ENCODE results near the gene NDOR1.

NDOR1 gene

DNA sequence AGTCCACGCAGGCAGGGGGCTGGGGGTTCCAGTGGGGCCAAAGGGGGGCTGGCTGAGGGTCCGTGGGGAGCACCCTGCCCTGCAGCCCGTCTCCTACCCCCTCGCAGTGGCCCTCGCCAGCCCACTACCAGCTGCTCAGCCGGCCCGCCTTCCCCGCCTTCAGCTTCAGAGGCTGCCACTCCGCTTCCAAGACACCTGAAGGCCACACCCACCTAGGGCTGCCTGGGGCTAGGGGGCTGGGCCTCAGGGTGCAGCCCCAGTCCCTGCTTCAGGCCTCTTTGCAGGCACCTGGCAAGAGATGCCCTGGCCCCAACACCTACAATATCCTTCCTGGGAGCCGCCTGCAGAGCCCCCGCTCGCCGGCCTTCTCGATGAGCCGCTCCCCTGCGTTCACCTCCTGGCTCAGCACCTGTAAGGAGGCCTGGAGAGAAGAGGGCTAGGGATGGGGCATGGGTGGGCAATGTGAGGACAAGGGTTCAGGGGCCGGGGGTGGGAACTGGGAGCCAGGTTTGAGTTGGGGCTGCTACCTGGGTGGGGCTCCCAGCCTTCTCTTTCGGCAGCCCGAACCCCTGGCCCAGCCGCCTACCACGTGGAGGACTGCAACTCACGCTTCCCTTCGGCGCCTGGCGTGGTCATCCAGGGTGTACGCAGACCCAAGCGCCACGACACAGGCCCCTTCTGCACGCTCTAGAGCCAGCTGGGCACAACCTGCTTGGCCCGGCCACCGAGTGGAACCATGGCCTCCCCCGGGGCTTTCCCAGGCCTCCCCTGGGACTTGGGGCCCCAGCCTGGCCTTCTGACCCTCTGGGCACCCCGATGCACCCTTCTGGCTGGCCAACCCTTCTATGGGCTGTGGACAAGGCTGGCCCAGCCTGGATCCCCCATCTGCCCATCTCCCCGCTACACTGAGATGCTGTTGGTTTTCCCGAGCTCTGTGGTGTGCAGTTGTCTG, 47.3 kb downstream of the NDOR1 start:
- peak overlapping the region; percentile 93 for H3K9ac ChIP-seq (ENCODE audit: low read length)
- H3K27me3 ChIP-seq (ENCODE audit: low read depth, low read length): no peaks in the 10 kb centered on the region
- peaks cover 33% of the 10 kb centered on the region for H3K4me1 ChIP-seq (ENCODE audit: low read length)
- H3K9me3 ChIP-seq (ENCODE audit: insufficient read depth, low read length): no peaks in the 10 kb centered on the region
- H3K4me3 ChIP-seq (ENCODE audit: low read length): peak overlapping the region; percentile 88
- 0 out of 2 replicates have a peak, but pooled peaks cover 6% of the 10 kb centered on the region for H4K20me1 ChIP-seq (ENCODE audit: insufficient read depth, low read length)
- peak overlapping the region; percentile 58 for H3K27ac ChIP-seq (ENCODE audit: low read length)
- H3K36me3 ChIP-seq (replicated peaks; ENCODE audit: low read depth, low read length): peaks cover 6% of the 10 kb centered on the region
- H3K4me2 ChIP-seq (ENCODE audit: low read length): peak overlapping the region; percentile 91
- H3K79me2 ChIP-seq (ENCODE audit: low read length): peaks cover 27% of the 10 kb centered on the region
- no peak overlapping the region for H2AFZ ChIP-seq (ENCODE audit: low read depth, low read length)
- no peak for TF ChIP-seq EZH2phosphoT487 (IDR thresholded peaks at IDR 0.05; ENCODE audit: low read depth)
- TF ChIP-seq, protein P1, sequence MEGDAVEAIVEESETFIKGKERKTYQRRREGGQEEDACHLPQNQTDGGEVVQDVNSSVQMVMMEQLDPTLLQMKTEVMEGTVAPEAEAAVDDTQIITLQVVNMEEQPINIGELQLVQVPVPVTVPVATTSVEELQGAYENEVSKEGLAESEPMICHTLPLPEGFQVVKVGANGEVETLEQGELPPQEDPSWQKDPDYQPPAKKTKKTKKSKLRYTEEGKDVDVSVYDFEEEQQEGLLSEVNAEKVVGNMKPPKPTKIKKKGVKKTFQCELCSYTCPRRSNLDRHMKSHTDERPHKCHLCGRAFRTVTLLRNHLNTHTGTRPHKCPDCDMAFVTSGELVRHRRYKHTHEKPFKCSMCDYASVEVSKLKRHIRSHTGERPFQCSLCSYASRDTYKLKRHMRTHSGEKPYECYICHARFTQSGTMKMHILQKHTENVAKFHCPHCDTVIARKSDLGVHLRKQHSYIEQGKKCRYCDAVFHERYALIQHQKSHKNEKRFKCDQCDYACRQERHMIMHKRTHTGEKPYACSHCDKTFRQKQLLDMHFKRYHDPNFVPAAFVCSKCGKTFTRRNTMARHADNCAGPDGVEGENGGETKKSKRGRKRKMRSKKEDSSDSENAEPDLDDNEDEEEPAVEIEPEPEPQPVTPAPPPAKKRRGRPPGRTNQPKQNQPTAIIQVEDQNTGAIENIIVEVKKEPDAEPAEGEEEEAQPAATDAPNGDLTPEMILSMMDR (IDR thresholded peaks at IDR 0.05; ENCODE audit: low read depth, low read length): no peak

DNA sequence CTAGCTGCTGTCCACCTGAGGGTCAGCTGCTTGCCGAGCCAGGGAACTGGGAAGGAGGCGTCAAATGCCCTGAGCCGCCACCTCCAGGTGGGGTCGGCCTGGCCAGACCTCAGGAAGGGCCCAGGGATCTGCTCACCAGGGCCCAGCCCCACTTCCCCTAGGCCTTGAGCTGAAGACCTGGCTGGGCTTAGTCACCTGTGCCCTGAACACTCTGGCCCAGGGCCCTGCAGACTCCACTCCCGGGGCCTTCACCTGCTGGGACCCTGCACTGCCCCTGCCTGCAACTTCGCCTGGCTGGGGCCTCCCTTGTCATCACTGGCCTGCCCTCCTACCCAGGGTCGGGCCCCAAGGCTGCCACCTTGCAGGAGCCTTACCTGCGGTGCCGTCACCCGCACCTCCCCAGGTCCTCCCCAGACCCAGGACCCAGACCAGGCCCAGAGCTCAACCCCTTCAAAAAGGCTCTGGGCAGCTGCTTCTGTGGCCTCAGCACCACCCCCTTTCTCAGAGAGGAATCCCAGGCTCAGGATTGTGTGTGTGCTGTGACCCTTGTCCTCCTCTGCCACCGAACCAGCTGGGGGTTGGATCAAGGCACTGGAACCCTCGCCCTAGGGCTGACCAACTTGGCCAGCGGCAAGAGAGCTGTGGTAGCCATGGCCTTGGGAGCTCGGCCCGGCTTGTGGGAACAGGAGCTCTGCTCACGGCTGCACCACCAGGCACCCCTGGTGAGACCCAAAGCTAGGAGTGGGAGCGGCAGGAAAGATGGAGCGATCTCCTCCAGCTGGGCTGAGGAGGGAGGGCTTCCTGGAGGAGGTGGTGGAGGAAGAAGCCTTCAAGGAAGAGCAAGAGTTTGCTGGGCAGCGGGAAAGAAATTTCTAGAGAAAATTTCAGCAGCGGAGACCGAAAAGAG, 48.5 kb downstream of the NDOR1 start:
- Histone ChIP-seq H3K27ac (ENCODE audit: low read length) (peak overlapping the region; percentile 58), H4K20me1 (ENCODE audit: insufficient read depth, low read length) (0 out of 2 replicates have a peak, but pooled peaks cover 6% of the 10 kb centered on the region), H3K79me2 (ENCODE audit: low read length) (peaks cover 31% of the 10 kb centered on the region), H3K36me3 (replicated peaks; ENCODE audit: low read depth, low read length) (peaks cover 10% of the 10 kb centered on the region), H3K4me2 (ENCODE audit: low read length) (peak overlapping the region; percentile 91), H3K27me3 (ENCODE audit: low read depth, low read length) (no peaks in the 10 kb centered on the region), H3K9me3 (ENCODE audit: insufficient read depth, low read length) (no peaks in the 10 kb centered on the region), H3K9ac (ENCODE audit: low read length) (peak overlapping the region; percentile 93), H3K4me3 (ENCODE audit: low read length) (peak overlapping the region; percentile 88), H2AFZ (ENCODE audit: low read depth, low read length) (no peak overlapping the region), H3K4me1 (ENCODE audit: low read length) (peaks cover 33% of the 10 kb centered on the region)
- TF ChIP-seq EZH2phosphoT487 (IDR thresholded peaks at IDR 0.05; ENCODE audit: low read depth): no peak
- TF ChIP-seq, protein P1 (IDR thresholded peaks at IDR 0.05; ENCODE audit: low read depth, low read length): no peak

DNA sequence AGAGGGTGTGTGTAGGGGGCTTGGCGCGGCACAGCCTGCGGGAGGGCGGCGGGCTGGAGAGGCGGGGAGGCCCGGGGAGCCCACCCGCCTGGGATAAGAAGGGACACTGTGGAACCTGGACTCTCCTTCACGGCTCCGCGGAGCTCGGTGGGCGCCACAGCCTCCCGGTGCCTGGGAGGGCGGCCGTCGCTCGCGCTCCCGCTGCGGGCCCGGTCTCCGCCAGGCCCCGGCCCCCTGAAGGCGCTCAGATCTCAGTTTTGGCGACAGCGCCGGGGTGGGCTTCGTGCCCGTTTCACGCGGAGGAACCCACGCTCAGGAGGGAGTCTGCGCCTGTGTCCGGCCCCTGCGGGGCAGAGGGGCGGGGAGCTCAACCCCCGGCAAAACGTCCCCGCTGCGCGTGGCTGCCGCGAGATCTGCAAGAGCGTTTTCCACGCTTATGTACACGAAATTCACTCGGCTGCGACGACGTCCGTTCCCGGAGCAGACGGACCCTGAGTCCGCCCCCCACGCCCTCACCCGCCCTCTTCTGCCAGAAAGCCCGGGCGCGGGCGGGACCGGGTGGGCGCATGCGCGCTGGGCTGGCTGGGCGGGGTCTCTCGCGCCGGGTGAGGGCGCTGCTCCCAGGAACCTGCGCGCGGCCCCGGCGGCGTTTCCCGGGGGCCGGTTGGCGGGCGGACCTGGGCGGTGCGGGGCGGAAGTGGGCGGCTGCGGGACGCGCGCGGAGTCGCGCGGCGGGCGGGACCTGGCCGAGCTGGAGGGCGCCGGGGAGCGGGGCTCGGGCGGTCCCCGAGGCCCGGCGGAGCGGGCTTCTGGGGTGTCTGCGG, 49.3 kb downstream of the NDOR1 start, which contains the start of gene NELFB:
NELFB (plus strand) TSS at position 704 of the 824 bp plus-strand sequence.
- no peaks in the 10 kb centered on the region for H3K9me3 ChIP-seq (ENCODE audit: insufficient read depth, low read length)
- H4K20me1 ChIP-seq (ENCODE audit: insufficient read depth, low read length): 0 out of 2 replicates have a peak, but pooled peaks cover 6% of the 10 kb centered on the region
- no peak within 1 kb of the TSS; the same call in 1 of the 2 replicates for H2AFZ ChIP-seq (ENCODE audit: low read depth, low read length)
- TF ChIP-seq, protein P1 (IDR thresholded peaks at IDR 0.05; ENCODE audit: low read depth, low read length): no peak
- no peak for TF ChIP-seq EZH2phosphoT487 (IDR thresholded peaks at IDR 0.05; ENCODE audit: low read depth)
- H3K4me2 ChIP-seq (ENCODE audit: low read length): peak within 1 kb of the TSS; percentile 91
- H3K4me1 ChIP-seq (ENCODE audit: low read length): peaks cover 33% of the 10 kb centered on the region
- peak within 1 kb of the TSS; percentile 58 for H3K27ac ChIP-seq (ENCODE audit: low read length)
- H3K79me2 ChIP-seq (ENCODE audit: low read length): peaks cover 31% of the 10 kb centered on the region
- H3K36me3 ChIP-seq (replicated peaks; ENCODE audit: low read depth, low read length): peaks cover 13% of the 10 kb centered on the region
- H3K4me3 ChIP-seq (ENCODE audit: low read length): peak within 1 kb of the TSS; percentile 96
- peak within 1 kb of the TSS; percentile 93 for H3K9ac ChIP-seq (ENCODE audit: low read length)
- H3K27me3 ChIP-seq (ENCODE audit: low read depth, low read length): no peaks in the 10 kb centered on the region
